ENCODE data around the gene MMADHC. TPM values are rescaled to one million over a fixed set of nuclear protein-coding genes. Genes with fewer than 3 reads are reported as not detected.

MMADHC gene
- total RNA-seq, 1 experiment from 2014 or later = 89.8 TPM

- CTCF ChIA-PET = no interaction called here
- peak overlapping the region; percentile 91 for H3K4me3 Mint-ChIP-seq (ENCODE audit: low read depth, unreplicated experiment)
- BruUV-seq (replicated peaks) = no TSS peak
- intact Hi-C loops (cut with micrococcal nuclease; ENCODE audit: unreplicated experiment) = no loop called here
- no peak for DNase-seq
- TF ChIP-seq CTCF (IDR thresholded peaks at IDR 0.05; ENCODE audit: unreplicated experiment) = no peak
- H3K27ac Mint-ChIP-seq (ENCODE audit: unreplicated experiment) = no peak overlapping the region
- no peaks in the 10 kb centered on the region for H3K9me3 Mint-ChIP-seq (ENCODE audit: low read depth, unreplicated experiment)
- H3K27me3 Mint-ChIP-seq (ENCODE audit: unreplicated experiment) = no peaks in the 10 kb centered on the region
- peaks cover 41% of the 10 kb centered on the region for H3K4me1 Mint-ChIP-seq (ENCODE audit: low read depth, unreplicated experiment)
- H3K36me3 Mint-ChIP-seq (ENCODE audit: insufficient read depth, unreplicated experiment) = peaks cover 34% of the 10 kb centered on the region
These were observed 2.2 kb downstream of the MMADHC start for GRCh38 chr2:149585166-149585885.

- peaks cover 42% of the 10 kb centered on the region for H3K4me1 Mint-ChIP-seq (ENCODE audit: low read depth, unreplicated experiment)
- no peak for DNase-seq
- intact Hi-C loops (cut with micrococcal nuclease; ENCODE audit: unreplicated experiment) = no loop called here
- BruUV-seq (replicated peaks) = no TSS peak
- no peak overlapping the region for H3K27ac Mint-ChIP-seq (ENCODE audit: unreplicated experiment)
- H3K4me3 Mint-ChIP-seq (ENCODE audit: low read depth, unreplicated experiment) = no peak overlapping the region
- no peaks in the 10 kb centered on the region for H3K9me3 Mint-ChIP-seq (ENCODE audit: low read depth, unreplicated experiment)
- CTCF ChIA-PET = no interaction called here
- H3K36me3 Mint-ChIP-seq (ENCODE audit: insufficient read depth, unreplicated experiment) = peaks cover 38% of the 10 kb centered on the region
- no peak for TF ChIP-seq CTCF (IDR thresholded peaks at IDR 0.05; ENCODE audit: unreplicated experiment)
- H3K27me3 Mint-ChIP-seq (ENCODE audit: unreplicated experiment) = no peaks in the 10 kb centered on the region
These were observed 7.3 kb downstream of the MMADHC start for GRCh38 chr2:149579972-149580882.

- Mint-ChIP-seq H3K36me3 (ENCODE audit: insufficient read depth, unreplicated experiment) (peaks cover 33% of the 10 kb centered on the region), H3K27me3 (ENCODE audit: unreplicated experiment) (no peaks in the 10 kb centered on the region), H3K9me3 (ENCODE audit: low read depth, unreplicated experiment) (no peaks in the 10 kb centered on the region), H3K27ac (ENCODE audit: unreplicated experiment) (no peak overlapping the region), H3K4me3 (ENCODE audit: low read depth, unreplicated experiment) (no peak overlapping the region), H3K4me1 (ENCODE audit: low read depth, unreplicated experiment) (peaks cover 26% of the 10 kb centered on the region)
- no peak for TF ChIP-seq CTCF (IDR thresholded peaks at IDR 0.05; ENCODE audit: unreplicated experiment)
- no peak for DNase-seq
- intact Hi-C loops (cut with micrococcal nuclease; ENCODE audit: unreplicated experiment) = no loop called here
- CTCF ChIA-PET = no interaction called here
- BruUV-seq (replicated peaks) = no TSS peak
These were observed 10.3 kb downstream of the MMADHC start for GRCh38 chr2:149577269-149577668.

GRCh38 chr2:149575752-149576151 lies 11.8 kb downstream of the MMADHC start:
- Mint-ChIP-seq H3K9me3 (ENCODE audit: low read depth, unreplicated experiment) (no peaks in the 10 kb centered on the region), H3K36me3 (ENCODE audit: insufficient read depth, unreplicated experiment) (peaks cover 30% of the 10 kb centered on the region), H3K4me1 (ENCODE audit: low read depth, unreplicated experiment) (peaks cover 17% of the 10 kb centered on the region), H3K27me3 (ENCODE audit: unreplicated experiment) (no peaks in the 10 kb centered on the region), H3K27ac (ENCODE audit: unreplicated experiment) (no peak overlapping the region), H3K4me3 (ENCODE audit: low read depth, unreplicated experiment) (no peak overlapping the region)
- intact Hi-C loops (cut with micrococcal nuclease; ENCODE audit: unreplicated experiment) = no loop called here
- no peak for DNase-seq
- CTCF ChIA-PET = no interaction called here
- no TSS peak for BruUV-seq (replicated peaks)
- TF ChIP-seq CTCF (IDR thresholded peaks at IDR 0.05; ENCODE audit: unreplicated experiment) = no peak
